ENCODE results near the gene IGFBP2. TPM values are rescaled to one million over a fixed set of nuclear protein-coding genes. Genes with fewer than 3 reads are reported as not detected.

Gene IGFBP2
- total RNA-seq (2021; ENCODE audit: unreplicated experiment) = 54.8 TPM
- polyA plus RNA-seq (2012; ENCODE audit: insufficient read length) = 110 TPM
- Bru-seq, nascent RNA = percentile 47 among the genes with signal in this experiment
- percentile 46 among the genes with signal in this experiment for BruChase-seq, experiment 1, labeled RNA remaining after a 2-hour chase
- BruChase-seq, experiment 2, labeled RNA remaining after a 6-hour chase = percentile 48 among the genes with signal in this experiment
- long read RNA-seq, transcript IGFBP2-201 (4 exons, 1,439 nt) = major isoform, 145 of 166 reads
- long read RNA-seq, partial matches to known transcripts = 18 of 166 reads
- long read RNA-seq, other reads (novel, unspliced or antisense) = 3 of 166 reads

GRCh38 chr2:216632952-216633615 is at the start of gene IGFBP2:
Gene IGFBP2 (plus strand): TSS chr2:216633420. CDS start chr2:216633524, 104 bp downstream.
- peak; percentile 57 for ATAC-seq
- TF ChIP-seq REST (IDR thresholded peaks at IDR 0.05; ENCODE audit: insufficient read depth in 1 of 2, low read depth in 2 of 2, low read length in 1 of 2) (no peak), SIN3A (IDR thresholded peaks at IDR 0.05; ENCODE audit: borderline replicate concordance, insufficient read depth, low read depth, low read length) (no peak), CTCF (IDR thresholded peaks at IDR 0.05) (no peak), TCF7L2 (IDR thresholded peaks at IDR 0.05; ENCODE audit: low read depth, low read length) (no peak), POLR2AphosphoS5 (IDR thresholded peaks at IDR 0.05; ENCODE audit: low read depth, low read length) (no peak)
- Histone ChIP-seq H3K9me3 (ENCODE audit: control insufficient read depth, insufficient read depth, low read depth, low read length) (no peaks in the 10 kb centered on the region), H3K36me3 (ENCODE audit: control insufficient read depth, insufficient read depth, low read length) (no peaks in the 10 kb centered on the region; the same call in 1 of the 2 replicates), H3K27ac (ENCODE audit: low read length) (peak within 1 kb of the TSS; percentile 15; the same call in 1 of the 2 replicates), H3K4me1 (ENCODE audit: control insufficient read depth, insufficient read depth, low read length) (peaks cover 13% of the 10 kb centered on the region), H3K4me3 (ENCODE audit: low read depth in 2 of 2, low read length in 2 of 2) (peak within 1 kb of the TSS; percentile 49 to 52), H3K27me3 (ENCODE audit: control insufficient read depth, insufficient read depth, low read length) (peaks cover 7% of the 10 kb centered on the region; the same call in 1 of the 2 replicates)
- ChIA-PET CTCF (no interaction called here), POLR2A (no interaction called here)
- intact Hi-C loops (cut with micrococcal nuclease; ENCODE audit: unreplicated experiment) = no loop called here
- no peak for DNase-seq (ENCODE audit: low read depth, low spot score)
- BruUV-seq (replicated peaks) = no TSS peak
- in situ Hi-C loops (cut with HindIII; ENCODE audit: low pct_unique_long_range_greater_than_20kb, low sequenced_read_pairs) = no loop called here

GRCh38 chr2:216583606-216584005 is 49.6 kb upstream of the IGFBP2 start:
- in situ Hi-C loops (cut with HindIII; ENCODE audit: low pct_unique_long_range_greater_than_20kb, low sequenced_read_pairs) = no loop called here
- Histone ChIP-seq H3K9me3 (ENCODE audit: control insufficient read depth, insufficient read depth, low read depth, low read length) (no peaks in the 10 kb centered on the region), H3K36me3 (ENCODE audit: control insufficient read depth, insufficient read depth, low read length) (no peaks in the 10 kb centered on the region), H3K27me3 (ENCODE audit: control insufficient read depth, insufficient read depth, low read length) (peaks cover 2% of the 10 kb centered on the region), H3K4me1 (ENCODE audit: control insufficient read depth, insufficient read depth, low read length) (no peaks in the 10 kb centered on the region), H3K4me3 (ENCODE audit: low read depth in 2 of 2, low read length in 2 of 2) (no peak overlapping the region), H3K27ac (ENCODE audit: low read length) (no peak overlapping the region)
- intact Hi-C loops (cut with micrococcal nuclease; ENCODE audit: unreplicated experiment) = no loop called here
- TF ChIP-seq CTCF (IDR thresholded peaks at IDR 0.05) = no peak
- no peak for TF ChIP-seq SIN3A (IDR thresholded peaks at IDR 0.05; ENCODE audit: borderline replicate concordance, insufficient read depth, low read depth, low read length)
- TF ChIP-seq POLR2AphosphoS5 (IDR thresholded peaks at IDR 0.05; ENCODE audit: low read depth, low read length) = no peak
- TF ChIP-seq TCF7L2 (IDR thresholded peaks at IDR 0.05; ENCODE audit: low read depth, low read length) = no peak
- no peak for TF ChIP-seq REST (IDR thresholded peaks at IDR 0.05; ENCODE audit: insufficient read depth in 1 of 2, low read depth in 2 of 2, low read length in 1 of 2)
- no TSS peak for BruUV-seq (replicated peaks)
- DNase-seq (ENCODE audit: low read depth, low spot score) (no peak), ATAC-seq (no peak)
- ChIA-PET CTCF (no interaction called here), POLR2A (no interaction called here)
